Measurements from ENCODE around the gene TRAPPC5. TPM values are rescaled to one million over a fixed set of nuclear protein-coding genes. Genes with fewer than 3 reads are reported as not detected.

Gene TRAPPC5
- total RNA-seq, 1 experiment from 2014 or later: 77.4 TPM

DNA sequence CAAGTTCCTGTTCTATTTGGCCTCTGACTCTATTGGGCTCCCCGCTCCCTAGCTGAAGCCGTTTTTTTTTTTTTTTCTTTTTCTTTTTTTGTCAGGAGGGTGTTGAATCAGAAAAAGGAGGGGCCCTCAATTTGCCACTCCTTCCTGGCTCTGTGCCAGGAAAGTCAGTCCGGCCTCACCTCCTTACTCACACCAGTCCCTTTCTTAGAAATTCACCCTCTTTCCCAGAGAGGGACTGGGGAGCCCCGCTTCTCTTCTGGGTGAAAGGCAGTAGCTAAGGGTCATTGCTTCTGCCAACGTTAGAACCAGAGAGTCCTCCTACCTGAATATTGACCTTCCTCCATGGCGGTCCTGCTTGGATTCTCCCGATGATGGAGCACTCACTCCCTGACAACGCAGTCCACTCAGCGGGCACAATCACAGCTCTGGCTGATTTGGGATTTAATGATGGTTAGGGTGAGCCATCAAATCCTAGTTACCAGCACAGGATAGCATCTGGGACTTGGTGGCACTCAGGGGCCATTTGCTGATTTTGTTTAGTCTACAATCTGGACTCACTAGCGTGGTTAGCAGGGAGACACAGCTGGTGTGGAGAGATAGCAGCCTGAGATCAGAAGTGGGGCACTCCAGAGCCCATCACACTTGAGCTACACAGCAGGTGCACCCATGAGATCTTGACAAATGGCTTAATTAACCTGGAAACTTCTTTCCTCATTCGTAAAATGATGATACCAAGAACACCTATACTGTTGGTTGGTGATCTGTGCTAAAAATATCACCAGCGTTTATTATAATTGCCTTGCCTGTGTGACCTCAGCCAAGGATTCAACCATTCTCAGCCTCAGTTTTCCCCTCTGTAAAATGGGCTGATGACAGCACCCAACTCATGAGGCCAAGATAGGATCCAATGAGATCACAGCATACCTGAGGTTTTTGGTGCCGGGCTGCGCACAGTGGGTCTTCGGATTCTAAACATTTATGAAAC is 19.1 kb downstream of the TRAPPC5 start:
- H4K91ac ChIP-seq (ENCODE audit: insufficient read length, low read depth, low read length): no peak overlapping the region
- H2BK12ac ChIP-seq (ENCODE audit: insufficient read length, low read depth, low read length): no peak overlapping the region
- no peaks in the 10 kb centered on the region for H3K27me3 ChIP-seq (ENCODE audit: insufficient read depth, low read length)
- H3K23me2 ChIP-seq (ENCODE audit: insufficient read length, low read depth, low read length, poor library complexity, severe bottlenecking): no peaks in the 10 kb centered on the region
- no peaks in the 10 kb centered on the region for H3K9me3 ChIP-seq (ENCODE audit: control insufficient read depth, low read depth, low read length)
- H3K79me2 ChIP-seq (ENCODE audit: insufficient read depth, low read length): no peaks in the 10 kb centered on the region
- Mint-ChIP-seq H3K4me1 (peaks cover 8 to 28% of the 10 kb centered on the region in 2 experiments), H3K36me3 (ENCODE audit: insufficient read depth in 1 of 3, low read depth in 3 of 3) (no peaks in the 10 kb centered on the region; a peak in 1 of 7 replicates), H3K4me3 (no peak overlapping the region), H3K27ac (no peak overlapping the region), H3K27me3 (ENCODE audit: low read depth) (peaks cover 63% of the 10 kb centered on the region), H3K9me3 (no peaks in the 10 kb centered on the region)
- no peaks in the 10 kb centered on the region for H3K79me1 ChIP-seq (ENCODE audit: insufficient read depth, low read depth, low read length, poor library complexity, severe bottlenecking)
- H3K9ac ChIP-seq (ENCODE audit: extremely low read depth, insufficient read length, low read length): no peak overlapping the region
- no peak overlapping the region for H3K4ac ChIP-seq (ENCODE audit: low read depth, low read length)
- no peak overlapping the region for H3K4me2 ChIP-seq (ENCODE audit: insufficient read depth, insufficient read length, low read length)
- H3K4me1 ChIP-seq (ENCODE audit: insufficient read depth, low read length): no peaks in the 10 kb centered on the region; the same call in 1 of the 2 replicates
- TF ChIP-seq, protein P1, sequence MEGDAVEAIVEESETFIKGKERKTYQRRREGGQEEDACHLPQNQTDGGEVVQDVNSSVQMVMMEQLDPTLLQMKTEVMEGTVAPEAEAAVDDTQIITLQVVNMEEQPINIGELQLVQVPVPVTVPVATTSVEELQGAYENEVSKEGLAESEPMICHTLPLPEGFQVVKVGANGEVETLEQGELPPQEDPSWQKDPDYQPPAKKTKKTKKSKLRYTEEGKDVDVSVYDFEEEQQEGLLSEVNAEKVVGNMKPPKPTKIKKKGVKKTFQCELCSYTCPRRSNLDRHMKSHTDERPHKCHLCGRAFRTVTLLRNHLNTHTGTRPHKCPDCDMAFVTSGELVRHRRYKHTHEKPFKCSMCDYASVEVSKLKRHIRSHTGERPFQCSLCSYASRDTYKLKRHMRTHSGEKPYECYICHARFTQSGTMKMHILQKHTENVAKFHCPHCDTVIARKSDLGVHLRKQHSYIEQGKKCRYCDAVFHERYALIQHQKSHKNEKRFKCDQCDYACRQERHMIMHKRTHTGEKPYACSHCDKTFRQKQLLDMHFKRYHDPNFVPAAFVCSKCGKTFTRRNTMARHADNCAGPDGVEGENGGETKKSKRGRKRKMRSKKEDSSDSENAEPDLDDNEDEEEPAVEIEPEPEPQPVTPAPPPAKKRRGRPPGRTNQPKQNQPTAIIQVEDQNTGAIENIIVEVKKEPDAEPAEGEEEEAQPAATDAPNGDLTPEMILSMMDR (conservative IDR thresholded peaks at IDR 0.05): no peak
- no CpG with 5 or more reads among the region's 15 CpGs for whole genome bisulfite sequencing (ENCODE audit: extremely low coverage, insufficient read length, low lambda C conversion rate)
- H2BK15ac ChIP-seq (ENCODE audit: low read depth, low read length): no peak overlapping the region
- no peak overlapping the region for H3K23ac ChIP-seq (ENCODE audit: insufficient read length, low read depth, low read length)
- no peak overlapping the region for H2BK120ac ChIP-seq (ENCODE audit: low read depth, low read length, poor library complexity, severe bottlenecking)
- H2BK20ac ChIP-seq (ENCODE audit: low read depth, low read length, poor library complexity, severe bottlenecking): no peak overlapping the region
- H4K5ac ChIP-seq (ENCODE audit: insufficient read length, low read depth, low read length): no peak overlapping the region
- H3K14ac ChIP-seq (ENCODE audit: insufficient read depth, low read length): no peak overlapping the region
- H2AK5ac ChIP-seq (ENCODE audit: insufficient read length, low read length): no peak overlapping the region
- no peak overlapping the region for H3T11ph ChIP-seq (ENCODE audit: low read length)
- H2BK5ac ChIP-seq (ENCODE audit: insufficient read length, low read length): no peak overlapping the region
- H3K56ac ChIP-seq (ENCODE audit: insufficient read length, low read depth, low read length): no peak overlapping the region
- DNase-seq: no peak
- no peak overlapping the region for H3K27ac ChIP-seq (ENCODE audit: insufficient read length, low read depth, low read length)
- H2AFZ ChIP-seq (ENCODE audit: low read length): no peak overlapping the region
- H4K8ac ChIP-seq (replicated peaks; ENCODE audit: insufficient read length, low read depth, low read length): no peak overlapping the region
- H4K20me1 ChIP-seq (ENCODE audit: control insufficient read depth, insufficient read depth, insufficient read length): no peaks in the 10 kb centered on the region
- H3K18ac ChIP-seq (ENCODE audit: insufficient read length, low read depth, low read length): no peak overlapping the region

Data from H9 (cell line).